ENCODE measurements around the gene SPSB1. TPM values are rescaled to one million over a fixed set of nuclear protein-coding genes. Genes with fewer than 3 reads are reported as not detected.

SPSB1 gene
- total RNA-seq, 1 experiment from 2014 or later = 4.3 TPM

DNA sequence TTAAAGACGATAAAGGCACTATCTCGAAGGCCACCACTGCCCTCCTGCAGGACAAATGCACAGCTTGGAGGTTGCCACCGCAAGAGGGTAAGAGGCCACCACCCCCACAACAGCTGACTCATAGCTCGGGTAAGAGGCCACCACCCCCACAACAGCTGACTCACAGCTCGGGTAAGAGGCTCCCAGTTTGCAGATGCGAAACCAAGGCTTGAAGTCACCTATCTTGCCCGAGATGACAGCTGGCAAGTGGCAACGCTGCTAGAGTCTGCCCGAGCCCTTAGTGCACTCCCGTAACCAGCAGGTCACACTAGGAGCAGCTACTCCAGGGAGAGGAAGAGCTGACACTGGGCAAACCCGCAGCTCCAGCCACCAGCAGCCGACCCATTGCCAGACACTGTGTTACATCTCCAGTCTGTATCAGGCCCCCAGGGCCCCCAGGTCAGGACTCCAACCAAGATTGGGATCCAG lies 17.1 kb upstream of the SPSB1 start:
- H3K27me3 Mint-ChIP-seq (ENCODE audit: low read depth) = no peaks in the 10 kb centered on the region; the same call in 1 of the 2 replicates

DNA sequence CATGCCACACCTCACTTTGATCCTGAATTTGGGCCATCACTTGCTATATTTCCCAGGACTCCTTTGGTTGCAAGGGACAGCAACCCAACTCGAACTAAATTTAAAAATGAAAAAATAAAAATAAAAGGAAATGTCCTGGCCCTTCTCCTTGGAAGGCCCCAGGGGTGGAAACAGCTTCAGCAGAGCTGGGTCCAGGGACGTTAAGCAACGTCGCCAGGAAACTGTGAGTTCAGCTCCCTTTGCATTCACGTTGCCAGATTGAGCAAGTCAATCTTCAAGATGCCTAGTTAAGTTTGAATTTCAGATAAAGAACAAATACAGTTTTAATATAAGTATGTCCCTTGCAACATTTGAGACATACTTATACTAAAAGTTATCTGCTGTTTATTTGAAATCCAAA lies 14.6 kb upstream of the SPSB1 start:
- no peaks in the 10 kb centered on the region for H3K36me3 Mint-ChIP-seq
- ChIA-PET CTCF (interaction anchor here (0.9 to 6.7 kb wide), 6 partner anchors 10 to 295 kb away, joined by 3 to 34 read pairs (median 6); no protein-coding TSS in a partner anchor), POLR2A (no interaction called here)
- TF ChIP-seq RORB (CRISPR knock-in tag; IDR thresholded peaks at IDR 0.05) (no peak), GRHL2 (CRISPR knock-in tag; IDR thresholded peaks at IDR 0.05; ENCODE audit: insufficient replicate concordance, severe bottlenecking) (no peak), FOXJ3 (CRISPR knock-in tag; IDR thresholded peaks at IDR 0.05; ENCODE audit: borderline replicate concordance) (no peak), NR2C2 (CRISPR knock-in tag; IDR thresholded peaks at IDR 0.05) (no peak), FOXK1 (CRISPR knock-in tag; IDR thresholded peaks at IDR 0.05) (no peak), TCF7 (CRISPR knock-in tag; IDR thresholded peaks at IDR 0.05; ENCODE audit: low read depth) (no peak), MYBL2 (CRISPR knock-in tag; IDR thresholded peaks at IDR 0.05) (no peak)
- TF ChIP-seq, protein P1, sequence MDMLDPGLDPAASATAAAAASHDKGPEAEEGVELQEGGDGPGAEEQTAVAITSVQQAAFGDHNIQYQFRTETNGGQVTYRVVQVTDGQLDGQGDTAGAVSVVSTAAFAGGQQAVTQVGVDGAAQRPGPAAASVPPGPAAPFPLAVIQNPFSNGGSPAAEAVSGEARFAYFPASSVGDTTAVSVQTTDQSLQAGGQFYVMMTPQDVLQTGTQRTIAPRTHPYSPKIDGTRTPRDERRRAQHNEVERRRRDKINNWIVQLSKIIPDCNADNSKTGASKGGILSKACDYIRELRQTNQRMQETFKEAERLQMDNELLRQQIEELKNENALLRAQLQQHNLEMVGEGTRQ (CRISPR knock-in tag; IDR thresholded peaks at IDR 0.05) = no peak
- TF ChIP-seq, protein P2, sequence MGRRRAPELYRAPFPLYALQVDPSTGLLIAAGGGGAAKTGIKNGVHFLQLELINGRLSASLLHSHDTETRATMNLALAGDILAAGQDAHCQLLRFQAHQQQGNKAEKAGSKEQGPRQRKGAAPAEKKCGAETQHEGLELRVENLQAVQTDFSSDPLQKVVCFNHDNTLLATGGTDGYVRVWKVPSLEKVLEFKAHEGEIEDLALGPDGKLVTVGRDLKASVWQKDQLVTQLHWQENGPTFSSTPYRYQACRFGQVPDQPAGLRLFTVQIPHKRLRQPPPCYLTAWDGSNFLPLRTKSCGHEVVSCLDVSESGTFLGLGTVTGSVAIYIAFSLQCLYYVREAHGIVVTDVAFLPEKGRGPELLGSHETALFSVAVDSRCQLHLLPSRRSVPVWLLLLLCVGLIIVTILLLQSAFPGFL (CRISPR knock-in tag; IDR thresholded peaks at IDR 0.05; ENCODE audit: borderline replicate concordance) = no peak
- TF ChIP-seq, protein P3, sequence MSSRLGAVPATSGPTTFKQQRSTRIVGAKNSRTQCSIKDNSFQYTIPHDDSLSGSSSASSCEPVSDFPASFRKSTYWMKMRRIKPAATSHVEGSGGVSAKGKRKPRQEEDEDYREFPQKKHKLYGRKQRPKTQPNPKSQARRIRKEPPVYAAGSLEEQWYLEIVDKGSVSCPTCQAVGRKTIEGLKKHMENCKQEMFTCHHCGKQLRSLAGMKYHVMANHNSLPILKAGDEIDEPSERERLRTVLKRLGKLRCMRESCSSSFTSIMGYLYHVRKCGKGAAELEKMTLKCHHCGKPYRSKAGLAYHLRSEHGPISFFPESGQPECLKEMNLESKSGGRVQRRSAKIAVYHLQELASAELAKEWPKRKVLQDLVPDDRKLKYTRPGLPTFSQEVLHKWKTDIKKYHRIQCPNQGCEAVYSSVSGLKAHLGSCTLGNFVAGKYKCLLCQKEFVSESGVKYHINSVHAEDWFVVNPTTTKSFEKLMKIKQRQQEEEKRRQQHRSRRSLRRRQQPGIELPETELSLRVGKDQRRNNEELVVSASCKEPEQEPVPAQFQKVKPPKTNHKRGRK (CRISPR knock-in tag; IDR thresholded peaks at IDR 0.05; ENCODE audit: borderline replicate concordance) = no peak
- DNase-seq (ENCODE audit: low spot score) (no peak), ATAC-seq (no peak)
- peaks cover 34% of the 10 kb centered on the region for H3K4me1 Mint-ChIP-seq
- H3K27ac Mint-ChIP-seq = no peak overlapping the region
- no peak overlapping the region for H3K4me3 Mint-ChIP-seq
- no peaks in the 10 kb centered on the region for H3K9me3 Mint-ChIP-seq
- no peaks in the 10 kb centered on the region; the same call in 1 of the 2 replicates for H3K27me3 Mint-ChIP-seq (ENCODE audit: low read depth)

More for the DNA sequence above, 17.1 kb upstream of the SPSB1 start:
- ChIA-PET CTCF (interaction anchor here (0.6 to 2.3 kb wide), 6 partner anchors 9 to 340 kb away, joined by 3 to 12 read pairs (median 7); no protein-coding TSS in a partner anchor), POLR2A (no interaction called here)
- Mint-ChIP-seq H3K27ac (no peak overlapping the region), H3K36me3 (no peaks in the 10 kb centered on the region), H3K9me3 (no peaks in the 10 kb centered on the region), H3K4me1 (peaks cover 28% of the 10 kb centered on the region), H3K4me3 (no peak overlapping the region)
- TF ChIP-seq CREB1 (CRISPR knock-in tag; IDR thresholded peaks at IDR 0.05) = no peak
- no peak for TF ChIP-seq HMGA2 (CRISPR knock-in tag; IDR thresholded peaks at IDR 0.05)
- TF ChIP-seq ATF1 (CRISPR knock-in tag; IDR thresholded peaks at IDR 0.05) = no peak
- TF ChIP-seq, protein P4, sequence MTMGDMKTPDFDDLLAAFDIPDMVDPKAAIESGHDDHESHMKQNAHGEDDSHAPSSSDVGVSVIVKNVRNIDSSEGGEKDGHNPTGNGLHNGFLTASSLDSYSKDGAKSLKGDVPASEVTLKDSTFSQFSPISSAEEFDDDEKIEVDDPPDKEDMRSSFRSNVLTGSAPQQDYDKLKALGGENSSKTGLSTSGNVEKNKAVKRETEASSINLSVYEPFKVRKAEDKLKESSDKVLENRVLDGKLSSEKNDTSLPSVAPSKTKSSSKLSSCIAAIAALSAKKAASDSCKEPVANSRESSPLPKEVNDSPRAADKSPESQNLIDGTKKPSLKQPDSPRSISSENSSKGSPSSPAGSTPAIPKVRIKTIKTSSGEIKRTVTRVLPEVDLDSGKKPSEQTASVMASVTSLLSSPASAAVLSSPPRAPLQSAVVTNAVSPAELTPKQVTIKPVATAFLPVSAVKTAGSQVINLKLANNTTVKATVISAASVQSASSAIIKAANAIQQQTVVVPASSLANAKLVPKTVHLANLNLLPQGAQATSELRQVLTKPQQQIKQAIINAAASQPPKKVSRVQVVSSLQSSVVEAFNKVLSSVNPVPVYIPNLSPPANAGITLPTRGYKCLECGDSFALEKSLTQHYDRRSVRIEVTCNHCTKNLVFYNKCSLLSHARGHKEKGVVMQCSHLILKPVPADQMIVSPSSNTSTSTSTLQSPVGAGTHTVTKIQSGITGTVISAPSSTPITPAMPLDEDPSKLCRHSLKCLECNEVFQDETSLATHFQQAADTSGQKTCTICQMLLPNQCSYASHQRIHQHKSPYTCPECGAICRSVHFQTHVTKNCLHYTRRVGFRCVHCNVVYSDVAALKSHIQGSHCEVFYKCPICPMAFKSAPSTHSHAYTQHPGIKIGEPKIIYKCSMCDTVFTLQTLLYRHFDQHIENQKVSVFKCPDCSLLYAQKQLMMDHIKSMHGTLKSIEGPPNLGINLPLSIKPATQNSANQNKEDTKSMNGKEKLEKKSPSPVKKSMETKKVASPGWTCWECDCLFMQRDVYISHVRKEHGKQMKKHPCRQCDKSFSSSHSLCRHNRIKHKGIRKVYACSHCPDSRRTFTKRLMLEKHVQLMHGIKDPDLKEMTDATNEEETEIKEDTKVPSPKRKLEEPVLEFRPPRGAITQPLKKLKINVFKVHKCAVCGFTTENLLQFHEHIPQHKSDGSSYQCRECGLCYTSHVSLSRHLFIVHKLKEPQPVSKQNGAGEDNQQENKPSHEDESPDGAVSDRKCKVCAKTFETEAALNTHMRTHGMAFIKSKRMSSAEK (CRISPR knock-in tag; IDR thresholded peaks at IDR 0.05; ENCODE audit: borderline replicate concordance) = no peak
- TF ChIP-seq, protein P5, sequence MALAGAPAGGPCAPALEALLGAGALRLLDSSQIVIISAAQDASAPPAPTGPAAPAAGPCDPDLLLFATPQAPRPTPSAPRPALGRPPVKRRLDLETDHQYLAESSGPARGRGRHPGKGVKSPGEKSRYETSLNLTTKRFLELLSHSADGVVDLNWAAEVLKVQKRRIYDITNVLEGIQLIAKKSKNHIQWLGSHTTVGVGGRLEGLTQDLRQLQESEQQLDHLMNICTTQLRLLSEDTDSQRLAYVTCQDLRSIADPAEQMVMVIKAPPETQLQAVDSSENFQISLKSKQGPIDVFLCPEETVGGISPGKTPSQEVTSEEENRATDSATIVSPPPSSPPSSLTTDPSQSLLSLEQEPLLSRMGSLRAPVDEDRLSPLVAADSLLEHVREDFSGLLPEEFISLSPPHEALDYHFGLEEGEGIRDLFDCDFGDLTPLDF (CRISPR knock-in tag; IDR thresholded peaks at IDR 0.05) = no peak
- TF ChIP-seq, protein P6, sequence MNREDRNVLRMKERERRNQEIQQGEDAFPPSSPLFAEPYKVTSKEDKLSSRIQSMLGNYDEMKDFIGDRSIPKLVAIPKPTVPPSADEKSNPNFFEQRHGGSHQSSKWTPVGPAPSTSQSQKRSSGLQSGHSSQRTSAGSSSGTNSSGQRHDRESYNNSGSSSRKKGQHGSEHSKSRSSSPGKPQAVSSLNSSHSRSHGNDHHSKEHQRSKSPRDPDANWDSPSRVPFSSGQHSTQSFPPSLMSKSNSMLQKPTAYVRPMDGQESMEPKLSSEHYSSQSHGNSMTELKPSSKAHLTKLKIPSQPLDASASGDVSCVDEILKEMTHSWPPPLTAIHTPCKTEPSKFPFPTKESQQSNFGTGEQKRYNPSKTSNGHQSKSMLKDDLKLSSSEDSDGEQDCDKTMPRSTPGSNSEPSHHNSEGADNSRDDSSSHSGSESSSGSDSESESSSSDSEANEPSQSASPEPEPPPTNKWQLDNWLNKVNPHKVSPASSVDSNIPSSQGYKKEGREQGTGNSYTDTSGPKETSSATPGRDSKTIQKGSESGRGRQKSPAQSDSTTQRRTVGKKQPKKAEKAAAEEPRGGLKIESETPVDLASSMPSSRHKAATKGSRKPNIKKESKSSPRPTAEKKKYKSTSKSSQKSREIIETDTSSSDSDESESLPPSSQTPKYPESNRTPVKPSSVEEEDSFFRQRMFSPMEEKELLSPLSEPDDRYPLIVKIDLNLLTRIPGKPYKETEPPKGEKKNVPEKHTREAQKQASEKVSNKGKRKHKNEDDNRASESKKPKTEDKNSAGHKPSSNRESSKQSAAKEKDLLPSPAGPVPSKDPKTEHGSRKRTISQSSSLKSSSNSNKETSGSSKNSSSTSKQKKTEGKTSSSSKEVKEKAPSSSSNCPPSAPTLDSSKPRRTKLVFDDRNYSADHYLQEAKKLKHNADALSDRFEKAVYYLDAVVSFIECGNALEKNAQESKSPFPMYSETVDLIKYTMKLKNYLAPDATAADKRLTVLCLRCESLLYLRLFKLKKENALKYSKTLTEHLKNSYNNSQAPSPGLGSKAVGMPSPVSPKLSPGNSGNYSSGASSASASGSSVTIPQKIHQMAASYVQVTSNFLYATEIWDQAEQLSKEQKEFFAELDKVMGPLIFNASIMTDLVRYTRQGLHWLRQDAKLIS (CRISPR knock-in tag; IDR thresholded peaks at IDR 0.05; ENCODE audit: borderline replicate concordance) = no peak
- no peak for TF ChIP-seq EMX1 (CRISPR knock-in tag; IDR thresholded peaks at IDR 0.05)
- TF ChIP-seq, protein P7, sequence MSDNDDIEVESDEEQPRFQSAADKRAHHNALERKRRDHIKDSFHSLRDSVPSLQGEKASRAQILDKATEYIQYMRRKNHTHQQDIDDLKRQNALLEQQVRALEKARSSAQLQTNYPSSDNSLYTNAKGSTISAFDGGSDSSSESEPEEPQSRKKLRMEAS (CRISPR knock-in tag; IDR thresholded peaks at IDR 0.05) = no peak
- TF ChIP-seq ZNF121 (CRISPR knock-in tag; IDR thresholded peaks at IDR 0.05) = no peak
- TF ChIP-seq ETV6 (CRISPR knock-in tag; IDR thresholded peaks at IDR 0.05) = no peak
- ATAC-seq = no peak
- DNase-seq (ENCODE audit: low spot score) = no peak
